22Rv1 (cell line): ENCODE data around the gene HOXA9.

ENCODE experiments used
- ZFX ChIP-seq: fragments of 450-650 bp; IDR thresholded peaks from 2 replicates; pipeline ENCODE4 v1.6.1; 2017; ENCODE audit warnings: antibody characterized with exemption, borderline replicate concordance
- TF ChIP-seq, protein P1 (sequence below): fragments of 450-650 bp; IDR thresholded peaks from 2 replicates; pipeline ENCODE4 v1.5.1; 2017; ENCODE audit warnings: mild to moderate bottlenecking

DNA sequence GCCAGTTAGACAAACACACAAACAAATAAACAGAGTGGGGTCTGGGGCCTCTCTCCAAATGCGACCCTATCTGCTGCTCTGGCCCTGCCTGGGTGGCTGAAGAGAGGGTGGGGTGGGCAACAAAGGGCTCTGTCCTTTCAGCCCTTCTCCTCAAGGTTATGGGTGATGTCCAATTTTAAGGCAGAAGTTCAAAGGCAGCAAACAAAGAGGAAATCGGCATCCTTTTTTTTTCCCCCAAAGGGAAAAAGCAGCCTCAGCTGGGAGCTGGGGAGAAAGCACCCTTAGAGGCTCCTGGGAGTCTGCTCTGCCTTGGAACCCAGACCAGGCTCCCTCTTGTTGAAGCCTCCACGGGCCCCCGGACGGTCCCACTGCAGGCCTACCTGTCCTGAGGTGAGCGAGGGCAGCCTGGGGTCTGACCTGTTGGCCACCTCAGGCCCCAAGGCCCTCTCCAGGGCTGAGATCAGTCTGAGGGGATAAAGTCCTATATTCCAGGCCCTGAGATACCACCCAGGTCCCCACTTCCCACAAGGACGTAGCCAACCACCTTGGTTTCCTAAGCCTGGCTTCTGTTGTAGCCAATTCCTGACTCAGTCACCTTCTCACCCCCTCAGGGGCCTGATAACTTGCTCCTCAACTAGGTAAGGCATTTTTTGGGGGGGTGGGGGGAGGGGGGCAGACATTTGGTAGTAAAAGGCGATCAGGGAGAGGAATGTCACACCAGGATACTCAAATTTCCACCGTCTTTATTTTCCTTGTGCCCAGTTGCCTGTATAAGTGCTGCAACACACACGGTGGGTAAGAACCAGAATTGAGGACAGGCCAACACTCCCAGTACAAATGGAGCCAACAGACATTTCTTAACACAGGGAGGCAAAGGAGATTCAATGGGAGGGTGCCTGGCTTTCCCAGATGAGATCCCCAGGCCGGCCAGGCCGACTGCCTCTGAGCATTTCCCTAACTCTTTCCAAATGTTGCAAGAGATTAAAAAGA is 15.4 kb upstream of the HOXA9 start:
- TF ChIP-seq, protein P1, sequence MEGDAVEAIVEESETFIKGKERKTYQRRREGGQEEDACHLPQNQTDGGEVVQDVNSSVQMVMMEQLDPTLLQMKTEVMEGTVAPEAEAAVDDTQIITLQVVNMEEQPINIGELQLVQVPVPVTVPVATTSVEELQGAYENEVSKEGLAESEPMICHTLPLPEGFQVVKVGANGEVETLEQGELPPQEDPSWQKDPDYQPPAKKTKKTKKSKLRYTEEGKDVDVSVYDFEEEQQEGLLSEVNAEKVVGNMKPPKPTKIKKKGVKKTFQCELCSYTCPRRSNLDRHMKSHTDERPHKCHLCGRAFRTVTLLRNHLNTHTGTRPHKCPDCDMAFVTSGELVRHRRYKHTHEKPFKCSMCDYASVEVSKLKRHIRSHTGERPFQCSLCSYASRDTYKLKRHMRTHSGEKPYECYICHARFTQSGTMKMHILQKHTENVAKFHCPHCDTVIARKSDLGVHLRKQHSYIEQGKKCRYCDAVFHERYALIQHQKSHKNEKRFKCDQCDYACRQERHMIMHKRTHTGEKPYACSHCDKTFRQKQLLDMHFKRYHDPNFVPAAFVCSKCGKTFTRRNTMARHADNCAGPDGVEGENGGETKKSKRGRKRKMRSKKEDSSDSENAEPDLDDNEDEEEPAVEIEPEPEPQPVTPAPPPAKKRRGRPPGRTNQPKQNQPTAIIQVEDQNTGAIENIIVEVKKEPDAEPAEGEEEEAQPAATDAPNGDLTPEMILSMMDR: no peak
- no peak for TF ChIP-seq ZFX
